ENCODE results near the gene TBCD.

TBCD gene

DNA sequence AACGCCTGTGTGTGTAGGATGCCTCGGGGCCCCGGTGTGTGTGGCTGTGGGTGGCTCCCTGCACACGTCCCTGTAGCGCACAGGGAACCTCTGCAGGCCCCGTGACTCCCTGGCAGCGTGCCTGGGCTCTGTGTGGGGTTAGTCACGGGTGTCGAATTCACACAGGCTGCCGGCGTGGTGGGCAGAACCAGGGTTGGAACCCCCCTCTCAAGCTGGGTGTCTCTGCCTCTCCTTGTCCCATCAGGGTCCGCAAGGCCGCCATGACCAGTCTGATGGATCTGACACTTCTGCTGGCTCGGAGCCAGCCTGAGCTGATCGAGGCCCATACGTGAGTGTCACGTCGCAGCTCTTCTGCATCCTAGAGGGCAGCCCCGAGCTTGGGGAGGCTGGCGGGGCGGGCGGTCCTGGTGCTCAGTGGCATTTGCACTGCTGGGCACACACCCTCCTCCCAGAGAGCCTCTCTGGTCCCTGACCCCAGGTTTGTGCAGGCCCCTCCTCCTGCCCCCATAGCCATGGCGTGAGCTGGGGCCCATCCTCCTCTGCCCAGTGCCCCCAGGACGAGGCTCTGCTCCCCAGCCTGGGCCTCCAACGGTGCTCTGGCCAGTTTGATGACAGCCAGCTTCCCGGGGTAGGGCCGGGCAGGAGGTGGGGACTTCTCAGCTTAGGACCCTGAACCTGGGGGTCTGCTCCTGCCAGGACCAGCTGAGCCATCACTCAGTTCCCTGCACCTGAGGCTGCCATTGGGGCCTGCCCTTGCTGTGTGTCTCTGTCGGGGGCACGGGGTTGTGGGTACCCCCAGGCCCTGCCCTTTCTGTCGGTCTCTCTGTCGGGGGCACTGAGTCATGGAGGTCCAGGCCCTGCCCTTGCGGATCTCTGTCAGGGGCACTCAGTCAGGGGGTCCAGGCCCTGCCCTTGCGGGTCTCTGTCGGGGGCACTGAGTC is 176.1 kb downstream of the TBCD start:
- DNase-seq: no peak

DNA sequence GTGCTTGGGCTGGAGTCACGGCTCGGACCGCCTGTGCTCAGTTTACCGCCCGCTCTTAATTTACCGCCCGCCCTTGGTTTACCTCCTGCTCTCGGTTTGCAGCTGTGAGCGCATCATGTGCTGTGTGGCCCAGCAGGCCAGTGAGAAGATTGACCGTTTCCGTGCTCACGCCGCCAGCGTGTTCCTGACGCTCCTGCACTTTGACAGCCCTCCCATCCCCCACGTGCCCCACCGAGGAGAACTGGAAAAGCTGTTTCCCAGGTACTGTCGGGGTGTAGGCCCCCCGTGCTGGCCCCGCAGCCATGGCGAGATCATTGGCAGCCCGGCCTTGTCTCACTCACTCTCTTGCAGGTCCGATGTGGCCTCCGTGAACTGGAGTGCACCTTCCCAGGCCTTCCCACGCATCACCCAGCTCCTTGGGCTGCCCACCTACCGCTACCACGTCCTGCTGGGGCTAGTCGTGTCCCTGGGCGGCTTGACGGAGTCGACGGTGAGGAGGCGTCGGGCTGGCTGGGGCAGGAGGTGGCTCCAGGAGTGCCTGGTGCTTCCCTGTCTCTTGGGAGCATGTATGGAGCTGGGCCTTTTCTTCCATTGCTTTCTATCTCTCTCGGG is 177.3 kb downstream of the TBCD start:
- DNase-seq: no peak

DNA sequence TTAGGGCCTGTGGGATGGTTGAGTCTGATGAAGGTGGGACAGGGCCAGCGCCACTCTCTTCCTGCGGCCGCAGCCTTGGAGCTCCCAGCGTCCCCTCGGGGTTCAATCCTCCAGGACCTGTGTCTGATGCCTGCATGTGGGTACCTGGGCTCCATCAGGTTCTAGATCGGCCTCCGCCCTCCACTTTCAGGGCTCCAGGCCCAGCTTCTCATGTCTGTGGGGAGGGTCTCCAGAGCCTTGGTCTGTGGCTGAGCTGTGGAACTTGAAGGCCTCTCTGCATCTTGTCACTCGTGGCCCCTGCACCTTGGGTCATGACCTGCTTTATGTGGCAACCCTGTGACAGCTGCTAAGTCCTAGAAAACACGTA is 177.8 kb downstream of the TBCD start:
- DNase-seq: no peak

DNA sequence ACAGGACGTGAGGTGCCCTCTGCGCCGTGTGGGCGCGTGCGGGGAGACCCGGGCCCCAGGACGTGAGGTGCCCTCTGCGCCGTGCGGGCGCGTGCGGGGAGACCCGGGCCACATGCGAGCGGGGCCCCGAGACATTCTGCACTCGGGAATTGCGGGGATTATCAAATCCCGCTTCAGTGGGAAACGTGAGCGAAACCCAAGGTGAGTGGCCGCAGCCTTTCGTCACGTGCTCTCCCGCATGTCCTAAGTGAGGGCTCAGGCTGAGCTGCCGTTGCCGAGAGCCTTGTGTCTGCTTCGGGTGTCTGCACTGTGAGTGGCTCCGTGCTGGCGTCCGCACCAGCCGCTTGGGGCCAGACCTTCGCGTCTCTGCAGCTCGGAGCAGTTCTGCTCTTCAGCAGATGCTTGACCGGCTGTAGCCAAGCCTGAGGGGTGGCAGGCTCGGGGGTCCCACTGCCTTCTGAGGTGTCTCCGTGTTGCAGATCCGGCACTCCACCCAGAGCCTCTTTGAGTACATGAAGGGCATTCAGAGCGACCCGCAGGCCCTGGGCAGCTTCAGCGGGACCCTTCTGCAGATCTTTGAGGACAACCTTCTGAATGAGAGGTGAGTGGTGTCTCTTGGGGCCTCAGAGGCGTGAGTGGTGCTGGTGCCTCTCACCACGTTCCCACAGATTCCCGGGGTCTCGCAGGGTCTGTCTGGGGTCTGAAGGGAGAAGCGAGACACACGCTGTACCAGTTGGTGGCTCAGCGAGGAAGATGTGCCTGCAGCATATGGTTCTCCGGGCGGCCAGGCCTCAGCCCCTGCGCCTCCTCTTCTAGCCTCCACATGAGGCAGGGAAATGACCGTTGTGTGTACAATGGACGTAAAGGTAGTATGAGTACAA is 178.4 kb downstream of the TBCD start:
- DNase-seq: no peak

DNA sequence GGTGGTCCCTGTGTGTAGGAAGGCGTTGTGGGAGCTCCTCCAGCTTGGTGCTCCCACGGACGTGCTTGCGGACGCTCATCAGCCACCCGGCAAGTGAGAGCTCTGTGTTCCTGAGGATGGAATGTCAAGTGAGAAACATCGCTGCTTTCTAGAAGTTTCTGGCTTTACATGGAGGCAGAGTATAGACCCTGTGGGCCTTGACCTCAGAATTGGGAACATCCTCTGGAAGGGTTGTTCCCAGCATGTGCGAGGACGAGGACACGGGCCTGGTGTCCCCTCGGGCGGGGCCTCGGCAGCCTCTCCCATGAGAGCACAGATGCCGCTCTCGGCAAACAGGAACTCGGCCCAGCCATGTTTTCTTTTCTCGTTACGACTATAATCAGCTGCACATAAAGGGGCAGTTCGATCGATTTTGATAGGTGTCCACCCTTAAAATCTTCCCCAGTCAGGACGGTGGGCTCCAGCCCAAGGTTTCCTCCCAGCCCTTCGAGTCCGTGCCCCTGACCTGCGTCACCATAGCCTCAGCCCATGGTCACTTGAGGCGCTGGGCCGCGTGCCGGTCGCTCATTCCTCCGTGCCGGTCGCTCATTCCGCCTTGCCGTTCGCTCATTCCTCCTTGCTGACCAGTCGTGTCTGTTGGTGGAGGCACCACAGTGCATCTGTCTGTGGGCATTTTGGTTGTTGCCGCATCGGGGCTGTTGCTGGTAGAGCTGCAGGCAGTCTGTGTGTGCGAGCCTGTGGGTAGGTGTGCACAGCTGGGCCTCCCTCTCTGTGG is 179.2 kb downstream of the TBCD start:
- no peak for DNase-seq

DNA sequence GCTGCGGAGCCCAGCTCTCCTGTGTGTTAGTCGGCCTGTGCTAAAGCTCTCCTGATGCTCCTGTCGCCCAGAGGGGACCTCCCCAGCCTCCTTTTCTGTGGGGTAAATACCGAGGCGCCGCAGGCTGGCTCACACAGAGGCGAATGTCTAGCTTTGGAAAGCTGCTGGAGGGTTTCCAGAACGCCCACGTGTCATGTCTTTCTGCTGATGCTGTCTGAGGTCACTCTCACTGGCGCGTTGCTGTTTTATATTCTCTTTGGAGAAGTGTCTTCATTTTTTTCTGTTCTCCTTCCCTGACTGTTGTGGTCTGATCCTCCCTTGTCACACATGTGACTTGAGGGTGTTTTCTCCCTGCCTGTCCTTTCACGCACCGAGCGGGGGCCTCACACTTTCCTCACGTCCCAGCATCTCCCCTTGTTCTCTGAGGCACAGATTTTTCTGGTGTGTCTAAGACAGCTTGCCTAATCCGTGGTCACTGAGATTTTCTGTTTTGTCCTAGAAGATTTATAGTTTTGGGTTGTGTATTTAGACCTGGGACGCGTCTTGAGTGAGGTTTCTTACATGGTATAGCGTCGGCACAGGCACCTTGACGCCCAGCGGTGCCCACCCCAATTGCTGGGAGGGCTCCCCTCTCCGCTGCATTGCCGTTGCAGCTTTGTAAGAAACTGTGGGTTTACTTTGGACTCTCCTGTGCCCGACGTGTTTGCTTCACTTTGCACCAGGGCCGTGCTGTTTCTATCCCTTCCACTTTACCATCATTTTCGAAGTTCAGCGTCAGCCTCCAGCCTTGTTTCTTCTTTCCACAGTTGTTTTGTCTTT is 180.0 kb downstream of the TBCD start:
- DNase-seq: no peak

DNA sequence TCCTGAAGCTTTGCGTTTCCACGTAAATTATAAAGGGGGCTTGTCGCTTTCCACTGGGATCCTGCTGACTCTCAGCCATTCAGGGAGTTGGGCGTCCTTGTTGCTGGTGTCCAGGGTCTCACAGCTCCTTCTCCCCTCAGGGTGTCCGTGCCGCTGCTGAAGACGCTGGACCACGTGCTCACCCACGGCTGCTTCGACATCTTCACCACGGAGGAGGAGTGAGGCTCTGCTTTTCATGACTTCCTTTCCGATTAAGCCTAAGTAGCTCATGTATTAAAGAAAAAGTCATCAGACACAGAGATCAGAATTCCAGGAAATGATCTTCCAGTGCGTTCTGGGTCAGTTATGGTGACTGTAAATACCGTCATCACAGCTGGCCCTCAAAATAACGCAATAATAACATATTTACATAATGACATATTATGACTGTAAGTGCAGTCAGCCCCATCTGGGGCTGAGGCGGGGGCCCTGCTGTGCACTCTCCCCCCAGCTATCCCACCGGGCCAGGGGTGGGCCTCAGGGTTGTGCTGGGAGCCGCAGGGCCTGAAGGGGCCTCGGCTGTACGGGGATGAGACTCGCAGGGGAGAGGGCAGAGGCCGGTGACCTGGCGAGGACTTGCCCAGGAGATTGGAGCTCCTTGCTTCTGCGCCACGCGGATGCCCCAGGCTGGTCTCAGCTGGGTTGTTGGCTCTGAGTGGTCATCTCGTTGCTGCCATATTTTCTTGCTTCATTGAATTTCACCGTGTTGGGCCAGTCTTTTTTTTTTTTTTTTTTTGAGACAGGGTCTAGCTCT is 180.8 kb downstream of the TBCD start:
- DNase-seq: no peak

DNA sequence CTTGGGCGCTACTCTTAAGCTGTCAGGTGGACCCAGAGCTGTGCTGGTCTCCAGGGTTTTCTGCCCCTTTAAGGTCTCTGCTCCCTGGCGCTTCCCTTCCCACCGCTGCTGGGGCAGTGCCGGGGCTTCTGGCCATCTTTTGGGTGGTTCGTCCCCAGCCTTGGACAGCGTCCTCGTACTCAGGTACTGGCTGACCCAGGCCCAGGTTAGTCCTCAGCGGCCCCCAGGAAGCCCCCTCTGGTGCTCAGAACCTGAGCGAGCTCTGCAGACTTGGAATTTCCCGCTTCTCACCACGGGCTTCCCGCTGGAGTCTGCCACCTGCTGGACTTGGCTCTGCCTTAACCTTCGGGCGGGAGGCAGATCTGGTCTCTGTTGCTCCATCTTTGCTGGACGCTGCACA is 182.0 kb downstream of the TBCD start:
- DNase-seq: no peak

DNA sequence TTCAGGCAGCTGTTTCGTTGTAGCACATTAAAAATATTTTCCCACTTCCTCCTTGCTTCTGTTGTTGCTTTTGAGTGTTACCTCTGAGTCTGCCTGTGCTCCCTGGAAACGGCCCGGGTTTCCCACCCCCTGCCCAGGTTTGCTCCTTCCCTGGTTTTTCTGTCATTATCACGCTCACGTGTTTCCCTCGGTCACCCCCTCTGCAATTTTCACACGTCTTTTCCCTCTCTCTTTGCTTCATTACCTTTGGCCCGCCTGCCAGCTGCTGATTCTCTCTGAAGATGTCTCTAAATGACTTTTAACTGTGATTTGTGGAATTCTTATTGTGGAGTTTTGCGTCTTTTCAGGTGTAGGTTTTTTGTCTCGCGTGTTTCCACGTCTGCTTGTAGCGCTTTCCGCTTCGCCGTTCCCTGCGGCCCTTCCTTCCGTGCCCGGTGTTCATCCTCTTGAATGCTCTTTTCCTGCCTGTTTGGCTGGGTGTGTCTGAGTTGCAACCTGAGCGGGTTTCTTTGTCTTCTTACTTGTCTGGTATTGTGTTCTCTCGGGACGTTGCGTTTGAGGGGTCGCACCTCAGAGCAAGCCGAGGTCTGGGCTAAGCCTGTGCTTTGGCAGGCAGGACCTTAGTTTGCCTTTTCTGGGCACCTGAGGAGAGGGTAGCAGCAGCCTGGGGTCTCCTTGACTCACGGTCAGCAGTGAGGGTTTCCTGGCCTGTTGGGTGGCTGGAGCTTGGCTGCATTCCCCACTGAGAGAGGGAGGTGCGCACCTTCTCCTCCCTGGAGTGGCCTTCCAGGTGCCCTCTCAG is 184.3 kb downstream of the TBCD start:
- DNase-seq: no peak

DNA sequence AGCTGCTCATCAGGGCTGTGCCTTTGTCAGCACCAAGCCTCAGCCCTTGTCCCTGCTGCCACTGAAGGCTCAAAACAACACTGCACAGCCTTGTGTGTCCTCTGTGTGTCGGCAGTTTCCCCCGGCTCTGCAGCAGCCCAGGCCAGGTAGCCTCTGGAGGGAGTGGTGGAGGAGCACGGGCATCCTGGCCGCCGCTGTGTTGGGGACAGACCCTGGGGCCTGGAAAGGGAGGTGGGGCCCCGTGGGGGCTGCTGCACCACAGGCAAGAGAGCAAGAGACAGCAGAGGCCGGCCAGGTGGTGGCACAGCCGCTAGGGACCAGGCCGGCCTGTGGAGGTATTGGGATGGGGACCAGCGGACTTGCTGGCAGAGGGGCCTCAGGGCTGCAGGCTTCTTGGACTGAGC is 184.9 kb downstream of the TBCD start:
- no peak for DNase-seq

DNA sequence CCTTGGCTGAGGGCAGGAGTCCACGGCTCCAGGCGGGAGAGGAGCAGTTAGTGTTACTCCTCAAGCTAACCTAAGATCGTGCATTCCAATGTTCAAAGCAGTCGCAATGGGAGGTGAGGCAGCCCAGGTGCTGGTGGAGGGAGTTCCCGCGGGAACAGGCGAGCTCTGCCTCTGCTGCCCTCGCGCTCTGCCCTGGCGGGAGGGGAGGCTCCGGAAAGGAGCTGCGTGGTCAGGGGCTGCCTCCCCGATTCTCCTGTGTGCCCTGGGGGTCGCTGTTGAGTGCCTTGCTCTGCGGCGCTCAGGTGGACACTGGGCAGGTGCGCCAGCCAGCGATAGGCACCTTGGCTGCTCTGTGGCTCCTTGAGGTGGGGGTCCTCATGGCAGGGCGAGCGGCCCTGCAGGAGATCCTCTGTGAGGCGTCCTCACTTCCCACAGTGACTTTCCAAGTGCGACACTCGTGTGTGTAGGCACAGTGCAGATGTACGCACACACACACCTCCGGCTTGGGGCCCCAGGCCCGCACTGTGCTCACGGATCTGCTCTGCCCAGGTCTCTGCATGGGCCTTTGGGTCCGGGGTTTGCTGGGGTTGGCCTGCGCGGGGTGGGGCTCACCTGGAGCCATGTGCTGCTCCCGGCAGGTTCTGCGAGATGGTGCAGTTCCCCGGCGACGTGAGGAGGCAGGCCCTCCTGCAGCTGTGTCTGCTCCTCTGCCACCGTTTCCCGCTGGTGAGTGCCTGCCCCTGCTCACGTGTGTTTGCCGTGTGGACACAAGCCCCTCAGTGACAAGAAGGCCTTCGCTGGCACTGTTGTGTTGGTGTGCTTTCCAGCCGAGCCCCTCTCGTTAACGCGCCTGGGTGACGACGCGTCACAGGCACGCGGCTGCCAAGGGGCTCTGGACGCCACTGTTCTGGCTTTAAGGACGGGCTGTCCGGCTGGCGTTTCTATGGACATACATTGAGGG is 185.8 kb downstream of the TBCD start:
- no peak for DNase-seq

DNA sequence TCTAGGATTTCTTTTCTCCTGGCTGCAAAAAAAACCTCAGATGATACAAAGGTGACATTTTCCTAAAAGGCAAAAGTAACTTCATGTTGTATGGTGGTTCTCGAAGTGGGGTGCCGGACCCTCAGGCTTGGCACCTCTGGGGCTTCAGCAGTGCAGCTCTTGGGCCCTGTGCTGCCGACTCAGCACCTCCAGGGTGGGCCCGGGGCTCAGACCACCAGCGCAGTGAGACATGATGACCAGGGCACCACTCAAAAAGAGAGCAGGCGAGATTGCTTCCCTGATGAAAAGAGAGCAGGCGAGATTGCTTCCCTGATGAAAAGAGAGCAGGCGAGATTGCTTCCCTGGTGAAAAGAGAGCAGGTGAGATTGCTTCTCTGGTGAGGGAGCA is 186.6 kb downstream of the TBCD start:
- no peak for DNase-seq

DNA sequence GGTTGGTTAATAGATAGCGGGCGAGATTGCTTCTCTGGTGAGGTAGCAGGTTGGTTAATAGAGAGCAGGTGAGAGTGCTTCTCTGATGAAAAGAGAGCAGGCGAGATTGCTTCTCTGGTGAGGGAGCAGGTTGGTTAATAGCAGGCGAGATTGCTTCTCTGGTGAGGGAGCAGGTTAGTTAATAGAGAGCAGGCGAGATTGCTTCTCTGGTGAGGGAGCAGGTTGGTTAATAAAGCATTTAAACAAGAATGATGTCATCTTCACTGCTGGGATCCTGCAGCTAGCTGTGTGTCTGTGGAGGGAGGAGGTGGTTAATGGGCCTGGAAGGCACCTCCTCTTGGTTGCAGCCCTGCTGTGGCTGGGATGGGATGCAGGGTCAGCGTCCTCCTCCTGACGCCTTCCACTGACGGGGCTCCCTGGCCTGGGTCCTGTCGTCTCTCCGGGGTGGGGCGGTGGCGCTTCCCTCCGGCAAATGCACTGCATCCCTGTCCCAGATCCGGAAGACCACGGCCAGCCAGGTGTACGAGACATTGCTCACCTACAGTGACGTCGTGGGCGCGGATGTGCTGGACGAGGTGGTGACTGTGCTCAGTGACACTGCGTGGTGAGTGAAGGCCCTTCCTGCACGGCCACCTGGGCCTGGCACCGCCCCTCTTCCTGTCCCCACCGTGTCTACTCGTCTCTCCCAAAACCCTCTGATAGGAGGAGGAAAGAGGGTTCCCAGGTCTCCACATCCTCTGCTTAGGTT is 187.2 kb downstream of the TBCD start:
- no peak for DNase-seq

DNA sequence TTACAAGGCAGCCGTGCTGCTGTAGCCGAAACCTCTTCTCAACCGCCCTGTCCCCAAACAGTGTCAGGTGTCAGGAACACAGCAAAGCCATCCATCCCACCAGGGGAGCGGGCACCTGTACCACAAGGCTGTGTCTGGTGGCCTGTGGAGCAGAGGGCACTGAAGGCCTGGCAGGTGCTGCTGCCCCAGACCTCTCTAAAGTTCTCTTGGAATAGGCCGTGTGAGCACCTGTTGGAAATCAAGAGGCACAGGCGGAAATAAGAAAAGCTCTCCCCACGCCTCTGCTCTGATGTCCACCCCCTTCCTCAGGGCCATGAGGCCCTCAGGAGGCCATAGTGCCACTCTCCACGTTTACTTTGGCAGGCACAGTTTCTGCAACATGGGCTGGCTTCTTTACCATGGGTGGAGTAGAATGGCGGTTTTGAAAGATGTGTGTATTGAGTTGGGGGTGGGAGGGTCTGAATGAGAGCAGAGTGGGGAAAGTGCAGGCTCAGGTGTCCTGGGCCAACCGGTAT is 187.8 kb downstream of the TBCD start:
- no peak for DNase-seq

DNA sequence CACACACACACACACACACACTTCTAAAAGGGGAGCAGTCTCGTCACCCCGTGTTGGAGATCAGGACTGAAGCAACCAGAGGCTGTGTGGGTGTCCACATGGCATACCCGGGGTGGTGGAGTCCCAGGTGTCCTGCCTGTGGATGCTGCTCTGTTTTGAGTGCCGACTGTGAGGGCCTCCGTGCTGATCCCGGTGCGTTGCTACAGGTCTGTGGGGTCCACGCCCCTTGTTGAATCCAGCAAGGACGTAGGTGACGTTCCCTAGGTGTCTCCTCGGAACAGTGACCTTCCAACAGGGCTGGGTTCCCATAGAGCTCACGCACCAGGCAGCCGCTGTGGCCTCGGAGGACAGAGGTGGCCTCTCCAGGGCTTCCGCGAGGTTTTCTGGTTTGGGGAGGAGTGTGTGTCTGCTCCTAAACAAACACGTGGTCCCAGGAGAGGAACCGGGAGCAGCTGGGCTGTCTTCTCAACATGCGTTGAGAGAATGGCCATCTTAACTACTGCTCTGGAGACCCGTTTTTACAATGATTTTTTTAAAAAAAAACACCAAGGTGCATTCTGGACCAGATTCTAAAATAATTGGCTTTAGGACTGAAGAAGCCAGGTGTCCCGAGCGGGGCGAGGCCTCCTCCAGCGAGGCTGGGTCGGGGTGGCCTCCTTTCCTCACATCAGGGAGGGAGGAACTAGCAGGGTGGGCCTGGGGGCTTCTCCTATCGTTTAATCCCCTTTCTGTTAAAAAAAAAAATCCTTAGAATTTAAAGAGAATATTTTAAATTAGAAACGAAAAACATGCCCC is 188.6 kb downstream of the TBCD start:
- no peak for DNase-seq

DNA sequence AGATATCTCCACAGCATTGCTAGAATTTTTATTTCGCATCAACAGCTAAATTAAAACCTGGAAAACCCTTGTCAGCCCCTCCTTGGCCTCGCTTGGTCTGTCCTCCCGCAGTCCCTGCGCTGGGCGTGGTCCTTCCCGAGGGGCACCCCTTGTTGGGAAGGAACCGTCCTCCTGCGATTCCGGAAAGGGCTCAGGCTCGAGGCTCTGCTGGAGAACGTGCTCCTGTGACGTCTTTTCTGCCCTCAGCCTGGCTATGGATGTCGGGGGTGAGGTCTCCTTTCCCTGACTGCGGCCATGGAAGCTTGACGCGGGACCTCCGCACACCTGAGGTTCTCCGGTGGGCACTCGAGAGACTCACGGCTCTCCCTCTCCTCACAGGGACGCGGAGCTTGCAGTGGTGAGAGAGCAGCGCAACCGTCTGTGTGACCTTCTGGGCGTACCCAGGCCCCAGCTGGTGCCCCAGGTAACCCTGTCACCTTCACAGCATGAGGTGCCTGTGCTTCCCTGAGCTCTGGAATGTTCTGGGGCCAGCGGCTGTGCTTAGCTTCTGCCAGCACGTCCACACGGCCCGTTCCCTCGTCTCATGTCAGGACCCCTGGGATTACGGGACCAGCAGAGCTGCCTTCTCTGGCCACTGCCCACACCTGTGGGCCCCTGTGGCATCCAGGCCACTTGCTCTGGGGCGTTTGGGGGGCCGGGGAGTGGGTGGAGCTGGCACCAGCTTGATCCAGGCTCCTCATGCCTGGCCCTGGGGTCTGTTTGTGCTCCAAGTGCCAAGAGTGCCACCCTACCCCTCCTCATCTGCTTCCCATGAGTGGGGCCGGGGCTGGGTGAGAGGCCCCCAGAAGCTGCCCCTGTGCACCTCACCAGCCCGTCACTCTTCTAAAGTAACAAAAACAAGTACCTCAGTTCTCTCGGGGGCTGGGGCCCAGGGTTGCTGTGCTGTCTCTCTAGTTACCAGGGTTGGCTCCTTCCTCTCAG is 189.4 kb downstream of the TBCD start:
- DNase-seq: no peak
